ENCODE measurements around the gene DPH2.

The DPH2 gene

GRCh38 chr1:43983253-43983899 is 13.6 kb downstream of the DPH2 start:
- no peak for DNase-seq (ENCODE audit: low spot score)

GRCh38 chr1:43984855-43985254 is 15.0 kb downstream of the DPH2 start:
- DNase-seq (ENCODE audit: low spot score), result no peak

- DNase-seq (ENCODE audit: low spot score), result no peak
Observed at GRCh38 chr1:43985984-43986595, 16.3 kb downstream of the DPH2 start.

- DNase-seq (ENCODE audit: low spot score), result no peak
Observed at GRCh38 chr1:43986712-43987111, 16.9 kb downstream of the DPH2 start.

- no peak for DNase-seq (ENCODE audit: low spot score)
Observed at GRCh38 chr1:43987159-43987902, 17.5 kb downstream of the DPH2 start.

- no peak for DNase-seq (ENCODE audit: low spot score)
Observed at GRCh38 chr1:43990271-43991199, 20.7 kb downstream of the DPH2 start.

GRCh38 chr1:43991200-43991475 is 21.3 kb downstream of the DPH2 start:
- DNase-seq (ENCODE audit: low spot score), result no peak

GRCh38 chr1:43991476-43992231 is 21.8 kb downstream of the DPH2 start, which contains the start of gene CCDC24:
Gene CCDC24 (plus strand): TSS chr1:43991599. CDS start chr1:43991879, 280 bp downstream.
- DNase-seq (ENCODE audit: low spot score), result peak; percentile 48

GRCh38 chr1:43992232-43992995 is 22.6 kb downstream of the DPH2 start:
- DNase-seq (ENCODE audit: low spot score), result no peak

GRCh38 chr1:43993206-43993914 is 23.6 kb downstream of the DPH2 start:
- no peak for DNase-seq (ENCODE audit: low spot score)

GRCh38 chr1:43994071-43994470 is 24.3 kb downstream of the DPH2 start:
- no peak for DNase-seq (ENCODE audit: low spot score)

GRCh38 chr1:43994794-43995790 is 25.3 kb downstream of the DPH2 start:
- no peak for DNase-seq (ENCODE audit: low spot score)

- no peak for DNase-seq (ENCODE audit: low spot score)
Observed at GRCh38 chr1:43995984-43996732, 26.3 kb downstream of the DPH2 start.

- DNase-seq (ENCODE audit: low spot score), result no peak
Observed at GRCh38 chr1:43996733-43997115, 26.9 kb downstream of the DPH2 start.

GRCh38 chr1:43997295-43997999 is 27.6 kb downstream of the DPH2 start:
- DNase-seq (ENCODE audit: low spot score), result no peak

GRCh38 chr1:43998000-43998378 is 28.2 kb downstream of the DPH2 start:
- DNase-seq (ENCODE audit: low spot score), result no peak

- no peak for DNase-seq (ENCODE audit: low spot score)
Observed at GRCh38 chr1:43999455-43999854, 29.6 kb downstream of the DPH2 start.

Measured in COLO829 (cell line).